ENCODE results near the gene DUOXA2. TPM values are rescaled to one million over a fixed set of nuclear protein-coding genes. Genes with fewer than 3 reads are reported as not detected.

DUOXA2 gene
- total RNA-seq, 1 experiment from 2014 or later, result not detected

DNA sequence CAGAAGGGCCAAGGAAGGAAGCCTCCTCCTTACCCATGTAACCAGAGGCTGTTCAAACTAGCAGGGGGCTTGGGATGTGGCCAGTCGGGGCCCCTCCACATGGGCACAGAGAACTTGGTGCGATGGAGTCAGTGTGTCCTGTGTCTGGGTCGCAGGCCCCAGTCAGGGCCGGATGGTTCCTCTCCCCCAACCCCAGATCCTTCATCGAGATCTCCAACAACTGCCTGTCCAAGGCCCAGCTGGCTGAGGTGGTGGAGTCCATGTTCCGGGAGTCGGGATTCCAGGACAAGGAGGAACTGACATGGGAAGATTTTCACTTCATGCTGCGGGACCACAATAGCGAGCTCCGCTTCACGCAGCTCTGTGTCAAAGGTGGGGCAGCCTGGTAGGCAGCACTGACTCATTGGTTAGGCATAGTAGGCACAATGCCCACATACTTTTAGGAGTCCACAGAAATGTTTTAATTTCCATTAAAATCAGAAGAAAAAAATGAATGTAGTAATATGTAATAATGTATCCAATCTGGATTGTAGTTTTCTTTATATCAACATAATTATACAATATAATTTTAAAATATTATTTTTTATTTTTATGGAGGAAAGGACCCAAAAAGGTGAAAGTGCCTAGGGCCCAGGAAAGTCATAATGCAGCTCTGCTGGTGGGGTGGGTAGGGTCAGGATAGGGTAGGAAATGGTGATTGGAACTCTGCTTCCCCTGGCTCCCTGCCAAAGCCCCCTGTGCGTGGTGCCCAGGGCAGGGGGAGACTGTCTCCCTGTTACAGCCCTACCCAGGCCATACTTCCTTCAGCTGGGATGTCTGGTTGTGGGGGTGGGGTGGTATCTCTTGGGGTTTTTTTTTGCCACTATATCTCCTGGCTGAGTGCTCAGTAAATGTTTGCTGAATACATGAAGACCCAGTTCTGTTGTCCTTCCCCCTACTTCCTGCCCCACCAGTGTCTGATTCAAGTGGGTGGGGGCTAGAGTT, 34.2 kb downstream of the DUOXA2 start:
- no peaks in the 10 kb centered on the region for H3K9me3 ChIP-seq (ENCODE audit: control insufficient read depth, insufficient read depth, low read depth, low read length)
- DNase-seq (ENCODE audit: low read depth, low spot score) (no peak), ATAC-seq (no peak)
- H3K36me3 ChIP-seq (ENCODE audit: control insufficient read depth, insufficient read depth, low read length), result no peaks in the 10 kb centered on the region
- intact Hi-C loops (cut with micrococcal nuclease; ENCODE audit: unreplicated experiment) (no loop called here), in situ Hi-C loops (cut with HindIII; ENCODE audit: low pct_unique_long_range_greater_than_20kb, low sequenced_read_pairs) (no loop called here)
- CTCF ChIA-PET, result no interaction called here
- H3K4me1 ChIP-seq (ENCODE audit: control insufficient read depth, insufficient read depth, low read length), result no peaks in the 10 kb centered on the region
- POLR2A ChIA-PET, result no interaction called here
- no peaks in the 10 kb centered on the region for H3K27me3 ChIP-seq (ENCODE audit: control insufficient read depth, insufficient read depth, low read length)
- TF ChIP-seq, protein P1, sequence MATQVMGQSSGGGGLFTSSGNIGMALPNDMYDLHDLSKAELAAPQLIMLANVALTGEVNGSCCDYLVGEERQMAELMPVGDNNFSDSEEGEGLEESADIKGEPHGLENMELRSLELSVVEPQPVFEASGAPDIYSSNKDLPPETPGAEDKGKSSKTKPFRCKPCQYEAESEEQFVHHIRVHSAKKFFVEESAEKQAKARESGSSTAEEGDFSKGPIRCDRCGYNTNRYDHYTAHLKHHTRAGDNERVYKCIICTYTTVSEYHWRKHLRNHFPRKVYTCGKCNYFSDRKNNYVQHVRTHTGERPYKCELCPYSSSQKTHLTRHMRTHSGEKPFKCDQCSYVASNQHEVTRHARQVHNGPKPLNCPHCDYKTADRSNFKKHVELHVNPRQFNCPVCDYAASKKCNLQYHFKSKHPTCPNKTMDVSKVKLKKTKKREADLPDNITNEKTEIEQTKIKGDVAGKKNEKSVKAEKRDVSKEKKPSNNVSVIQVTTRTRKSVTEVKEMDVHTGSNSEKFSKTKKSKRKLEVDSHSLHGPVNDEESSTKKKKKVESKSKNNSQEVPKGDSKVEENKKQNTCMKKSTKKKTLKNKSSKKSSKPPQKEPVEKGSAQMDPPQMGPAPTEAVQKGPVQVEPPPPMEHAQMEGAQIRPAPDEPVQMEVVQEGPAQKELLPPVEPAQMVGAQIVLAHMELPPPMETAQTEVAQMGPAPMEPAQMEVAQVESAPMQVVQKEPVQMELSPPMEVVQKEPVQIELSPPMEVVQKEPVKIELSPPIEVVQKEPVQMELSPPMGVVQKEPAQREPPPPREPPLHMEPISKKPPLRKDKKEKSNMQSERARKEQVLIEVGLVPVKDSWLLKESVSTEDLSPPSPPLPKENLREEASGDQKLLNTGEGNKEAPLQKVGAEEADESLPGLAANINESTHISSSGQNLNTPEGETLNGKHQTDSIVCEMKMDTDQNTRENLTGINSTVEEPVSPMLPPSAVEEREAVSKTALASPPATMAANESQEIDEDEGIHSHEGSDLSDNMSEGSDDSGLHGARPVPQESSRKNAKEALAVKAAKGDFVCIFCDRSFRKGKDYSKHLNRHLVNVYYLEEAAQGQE (IDR thresholded peaks at IDR 0.05; ENCODE audit: insufficient read depth in 1 of 2, low read depth in 2 of 2, low read length in 1 of 2), result no peak
- TF ChIP-seq, protein P2, sequence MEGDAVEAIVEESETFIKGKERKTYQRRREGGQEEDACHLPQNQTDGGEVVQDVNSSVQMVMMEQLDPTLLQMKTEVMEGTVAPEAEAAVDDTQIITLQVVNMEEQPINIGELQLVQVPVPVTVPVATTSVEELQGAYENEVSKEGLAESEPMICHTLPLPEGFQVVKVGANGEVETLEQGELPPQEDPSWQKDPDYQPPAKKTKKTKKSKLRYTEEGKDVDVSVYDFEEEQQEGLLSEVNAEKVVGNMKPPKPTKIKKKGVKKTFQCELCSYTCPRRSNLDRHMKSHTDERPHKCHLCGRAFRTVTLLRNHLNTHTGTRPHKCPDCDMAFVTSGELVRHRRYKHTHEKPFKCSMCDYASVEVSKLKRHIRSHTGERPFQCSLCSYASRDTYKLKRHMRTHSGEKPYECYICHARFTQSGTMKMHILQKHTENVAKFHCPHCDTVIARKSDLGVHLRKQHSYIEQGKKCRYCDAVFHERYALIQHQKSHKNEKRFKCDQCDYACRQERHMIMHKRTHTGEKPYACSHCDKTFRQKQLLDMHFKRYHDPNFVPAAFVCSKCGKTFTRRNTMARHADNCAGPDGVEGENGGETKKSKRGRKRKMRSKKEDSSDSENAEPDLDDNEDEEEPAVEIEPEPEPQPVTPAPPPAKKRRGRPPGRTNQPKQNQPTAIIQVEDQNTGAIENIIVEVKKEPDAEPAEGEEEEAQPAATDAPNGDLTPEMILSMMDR (IDR thresholded peaks at IDR 0.05), result no peak
- TF ChIP-seq SIN3A (IDR thresholded peaks at IDR 0.05; ENCODE audit: borderline replicate concordance, insufficient read depth, low read depth, low read length) (no peak), POLR2AphosphoS5 (IDR thresholded peaks at IDR 0.05; ENCODE audit: low read depth, low read length) (no peak), TCF7L2 (IDR thresholded peaks at IDR 0.05; ENCODE audit: low read depth, low read length) (no peak)
- no TSS peak for BruUV-seq (replicated peaks)
- H3K4me3 ChIP-seq (ENCODE audit: low read depth in 2 of 2, low read length in 2 of 2), result no peak overlapping the region
- H3K27ac ChIP-seq (ENCODE audit: low read length), result no peak overlapping the region

DNA sequence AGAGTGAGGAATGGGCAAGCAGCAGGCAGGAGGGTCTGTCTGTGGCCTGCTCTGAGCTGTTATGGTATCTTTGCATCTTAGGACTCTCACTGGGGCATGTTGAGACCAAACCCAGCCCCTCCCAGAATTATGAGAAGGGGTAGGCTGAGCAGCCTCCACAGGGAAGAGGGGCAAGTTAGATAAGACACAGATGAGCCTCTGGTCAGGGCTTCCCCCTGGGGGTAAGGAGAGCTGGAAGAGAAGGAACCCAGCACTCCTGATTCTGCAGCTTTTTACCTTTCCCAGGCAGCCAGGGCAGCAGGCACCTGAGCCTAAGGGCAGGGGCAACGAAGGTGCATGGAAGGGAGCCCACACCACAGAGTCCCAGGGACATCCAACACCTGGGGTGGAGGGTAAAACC, 34.9 kb downstream of the DUOXA2 start:
- TF ChIP-seq, protein P2 (IDR thresholded peaks at IDR 0.05), result no peak
- TF ChIP-seq TCF7L2 (IDR thresholded peaks at IDR 0.05; ENCODE audit: low read depth, low read length), result no peak
- TF ChIP-seq POLR2AphosphoS5 (IDR thresholded peaks at IDR 0.05; ENCODE audit: low read depth, low read length), result no peak
- TF ChIP-seq, protein P1 (IDR thresholded peaks at IDR 0.05; ENCODE audit: insufficient read depth in 1 of 2, low read depth in 2 of 2, low read length in 1 of 2), result no peak
- no peak for TF ChIP-seq SIN3A (IDR thresholded peaks at IDR 0.05; ENCODE audit: borderline replicate concordance, insufficient read depth, low read depth, low read length)
- DNase-seq (ENCODE audit: low read depth, low spot score) (no peak), ATAC-seq (no peak)
- no peak overlapping the region for H3K27ac ChIP-seq (ENCODE audit: low read length)
- H3K27me3 ChIP-seq (ENCODE audit: control insufficient read depth, insufficient read depth, low read length), result no peaks in the 10 kb centered on the region
- no peaks in the 10 kb centered on the region for H3K36me3 ChIP-seq (ENCODE audit: control insufficient read depth, insufficient read depth, low read length)
- intact Hi-C loops (cut with micrococcal nuclease; ENCODE audit: unreplicated experiment), result no loop called here
- POLR2A ChIA-PET, result no interaction called here
- BruUV-seq (replicated peaks), result no TSS peak
- CTCF ChIA-PET, result no interaction called here
- no peaks in the 10 kb centered on the region for H3K9me3 ChIP-seq (ENCODE audit: control insufficient read depth, insufficient read depth, low read depth, low read length)
- H3K4me1 ChIP-seq (ENCODE audit: control insufficient read depth, insufficient read depth, low read length), result no peaks in the 10 kb centered on the region
- H3K4me3 ChIP-seq (ENCODE audit: low read depth in 2 of 2, low read length in 2 of 2), result no peak overlapping the region
- in situ Hi-C loops (cut with HindIII; ENCODE audit: low pct_unique_long_range_greater_than_20kb, low sequenced_read_pairs), result no loop called here

Data from Panc1 (cell line).